ENCODE data around the gene SH2D3A.
"Not testable (repeated sequence)": the region's sequence is repeated elsewhere in the genome, so short reads cannot be mapped to it uniquely, and the experiment has no call there.

The SH2D3A gene

GRCh38 chr19:6762253-6762797, 4.9 kb downstream of the SH2D3A start:
- DNase-seq (ENCODE audit: extremely low spot score, insufficient read length, low read depth) = not testable (repeated sequence)

DNA sequence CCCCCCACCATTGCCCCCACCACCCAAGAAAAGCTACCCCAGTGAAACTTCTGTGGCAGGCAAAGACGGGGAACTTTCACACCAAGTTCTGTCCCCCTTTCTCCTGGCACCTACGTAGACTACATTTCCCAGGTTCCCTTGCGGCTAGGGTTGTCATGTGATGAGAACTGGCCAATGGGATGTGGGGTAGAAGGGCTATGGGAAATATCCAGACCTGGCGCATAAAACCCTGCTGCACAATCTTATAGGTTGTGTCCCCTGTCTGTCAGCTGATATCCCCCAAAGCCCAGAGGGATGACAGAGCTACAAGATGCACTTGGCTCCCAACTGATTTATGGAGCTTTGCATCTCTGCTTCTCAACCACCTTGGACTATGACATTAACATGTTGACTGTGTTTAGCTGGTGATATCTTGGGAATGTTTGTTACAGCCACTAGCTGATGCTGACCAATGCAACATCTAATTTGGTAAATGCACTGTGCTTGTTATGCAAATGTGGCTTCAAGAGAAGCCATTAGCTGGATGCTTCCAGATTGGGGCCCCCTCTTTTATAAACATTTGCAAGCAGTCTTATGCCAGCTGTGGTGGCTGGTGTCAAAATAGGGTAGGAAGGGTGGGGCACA, 6.1 kb downstream of the SH2D3A start:
- no peak for DNase-seq (ENCODE audit: extremely low spot score, insufficient read length, low read depth)
- FAIRE-seq = no peak

More at GRCh38 chr19:6762253-6762797, 4.9 kb downstream of the SH2D3A start:
- FAIRE-seq = not testable (repeated sequence)

GRCh38 chr19:6760606-6761005, 6.6 kb downstream of the SH2D3A start:
- DNase-seq (ENCODE audit: extremely low spot score, insufficient read length, low read depth) (no peak), FAIRE-seq (no peak)

DNA sequence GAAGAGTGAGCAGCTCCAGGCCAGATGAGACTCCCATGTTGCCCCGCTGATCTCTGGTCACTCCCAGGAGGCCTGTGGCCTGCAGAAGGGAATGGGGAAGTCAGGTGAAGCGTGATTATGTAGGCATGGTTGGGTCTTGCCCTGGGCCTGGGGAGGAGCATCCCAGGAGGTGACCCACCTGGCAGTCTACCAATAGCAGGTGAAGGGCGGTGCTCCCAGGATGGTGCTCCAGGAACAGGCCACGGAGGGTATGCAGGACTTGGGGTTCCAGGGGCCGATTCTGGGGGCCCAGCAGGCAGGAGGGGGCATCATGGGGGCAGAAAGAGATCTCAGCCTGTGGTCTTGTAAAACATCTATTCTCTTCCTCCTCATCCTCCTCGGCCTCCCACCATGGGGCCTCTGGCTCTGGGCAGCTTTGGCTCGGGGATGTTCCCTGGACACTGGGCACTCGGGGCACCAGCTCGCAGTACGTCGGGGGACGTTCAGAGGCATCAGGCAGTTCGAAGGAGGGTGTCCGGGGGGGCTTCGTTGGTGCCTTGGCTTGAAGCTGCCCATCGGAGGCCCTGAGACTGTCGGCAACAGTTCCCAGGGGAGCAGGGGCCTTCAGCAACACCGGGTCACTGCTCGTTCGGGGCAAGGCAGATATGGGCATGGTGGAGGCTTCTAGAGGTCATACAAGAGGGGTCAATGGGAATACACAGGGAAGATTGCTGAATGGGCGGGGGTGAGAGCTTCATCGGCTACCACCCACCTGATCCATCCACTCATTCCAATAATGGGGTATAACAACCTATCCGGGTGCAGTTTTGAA, 12.4 kb downstream of the SH2D3A start:
- no peak for DNase-seq (ENCODE audit: extremely low spot score, insufficient read length, low read depth)
- no peak for FAIRE-seq

DNA sequence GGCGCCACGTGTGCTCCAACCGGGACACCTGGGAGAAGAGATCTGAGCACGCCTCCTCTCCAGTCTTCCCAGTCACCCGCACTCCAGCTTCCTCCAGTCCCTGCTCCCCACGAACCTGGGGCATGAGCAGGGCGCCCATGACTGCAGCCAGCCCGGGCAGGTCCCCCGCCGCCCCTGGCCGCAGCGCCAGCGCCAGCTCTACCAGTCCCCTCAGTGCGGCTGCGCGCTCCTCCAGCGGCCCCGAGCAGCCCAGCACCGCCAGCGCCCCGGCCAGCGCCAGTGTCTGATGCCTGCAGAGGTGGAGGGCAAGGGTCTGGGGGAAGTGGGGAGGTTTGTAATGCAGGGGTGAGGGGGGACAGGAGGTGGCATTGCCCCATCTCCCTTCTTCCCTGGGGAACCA, 13.1 kb downstream of the SH2D3A start:
- FAIRE-seq (no peak), DNase-seq (ENCODE audit: extremely low spot score, insufficient read length, low read depth) (no peak)

DNA sequence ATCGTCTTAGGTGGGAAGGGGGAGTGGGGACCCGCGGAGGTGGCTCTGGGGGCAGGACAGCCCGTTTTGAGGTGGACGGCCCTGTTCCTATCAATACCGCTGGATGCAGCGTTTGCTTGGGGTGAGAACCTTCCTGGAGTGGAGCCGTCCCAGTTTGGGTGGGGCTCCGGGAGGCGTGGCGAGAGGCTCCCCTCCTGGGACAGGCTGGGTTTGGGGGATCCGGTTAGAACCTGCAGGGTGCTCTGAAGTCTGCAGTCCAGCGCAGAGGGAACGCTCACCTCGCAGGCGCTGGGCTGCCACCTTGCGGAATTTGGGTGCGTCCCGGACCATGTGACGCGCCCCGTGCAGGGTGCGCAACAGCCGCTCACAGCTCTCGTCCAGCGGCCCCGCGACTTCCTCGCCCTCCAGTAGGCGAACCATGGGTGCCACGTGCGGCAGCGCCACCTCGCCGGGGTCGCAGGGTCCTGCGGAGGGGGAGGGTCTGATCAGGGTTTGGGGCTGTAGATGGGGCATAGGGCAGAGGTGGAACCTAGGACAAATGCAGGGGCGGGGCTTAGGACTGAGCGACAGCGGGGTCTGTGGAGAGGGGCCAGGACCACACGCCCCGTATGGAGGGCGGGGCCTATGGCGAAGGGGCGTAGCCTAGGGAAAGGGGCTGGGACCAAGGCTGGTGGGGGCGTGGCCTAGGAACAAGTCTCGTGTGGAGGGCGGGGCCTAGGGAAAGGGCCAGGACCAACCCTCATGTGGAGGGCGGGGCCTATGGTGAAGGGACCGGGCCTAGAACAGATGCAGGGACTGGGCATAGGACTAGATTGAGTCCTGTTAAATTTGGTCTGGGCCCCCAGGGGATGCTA, 13.8 kb downstream of the SH2D3A start:
- peak; percentile 98 for FAIRE-seq
- DNase-seq (ENCODE audit: extremely low spot score, insufficient read length, low read depth) = peak; percentile 86

DNA sequence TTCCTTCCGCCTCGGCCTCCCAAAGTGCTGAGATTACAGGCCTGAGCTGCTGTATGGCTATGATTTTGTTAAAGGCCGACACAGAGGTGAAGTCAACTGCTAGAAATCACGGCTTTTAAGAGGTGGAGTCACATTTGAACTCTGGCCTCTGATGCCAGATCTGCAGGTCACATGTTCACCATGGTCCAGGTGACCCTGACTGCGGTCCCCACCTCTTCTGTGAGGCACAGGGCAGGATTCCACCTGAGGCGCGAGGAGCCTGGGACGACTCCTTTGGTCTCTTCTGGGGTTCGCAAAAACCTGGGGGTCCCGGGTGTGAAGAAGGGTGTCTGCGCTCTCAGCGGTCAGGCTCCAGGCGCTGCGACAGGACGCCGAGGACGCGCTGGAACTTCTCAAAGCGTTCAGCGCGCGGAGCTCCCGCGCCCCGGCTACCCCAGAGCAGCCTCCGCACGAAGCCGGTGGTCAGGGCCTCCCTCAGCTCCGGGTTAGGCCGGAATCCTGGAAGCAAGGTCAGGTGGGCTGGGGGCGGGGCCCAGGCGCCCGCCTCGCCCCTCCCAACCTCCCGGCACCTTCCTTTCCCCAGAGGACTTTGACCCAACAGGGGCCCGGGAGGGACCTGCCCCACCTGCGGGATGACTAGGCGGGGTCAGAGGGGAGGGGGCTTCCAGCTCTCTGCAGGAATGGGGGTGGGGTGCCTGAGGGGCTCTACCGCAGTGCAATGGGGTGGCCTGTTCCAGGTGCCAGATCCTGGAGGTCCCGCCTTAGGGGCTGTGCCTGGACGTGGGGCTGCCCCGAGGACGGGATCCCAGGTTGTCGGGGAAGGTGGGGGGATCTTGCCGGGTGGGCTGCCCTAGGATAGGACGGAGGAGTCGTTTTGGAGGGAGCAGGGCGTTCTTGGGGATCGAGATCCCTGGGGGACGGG, 14.7 kb downstream of the SH2D3A start:
- FAIRE-seq (peak; percentile 29), DNase-seq (ENCODE audit: extremely low spot score, insufficient read length, low read depth) (no peak)

- DNase-seq (ENCODE audit: extremely low spot score, insufficient read length, low read depth) = no peak
- no peak for FAIRE-seq
Measured at GRCh38 chr19:6751189-6751588, 16.0 kb downstream of the SH2D3A start.

DNA sequence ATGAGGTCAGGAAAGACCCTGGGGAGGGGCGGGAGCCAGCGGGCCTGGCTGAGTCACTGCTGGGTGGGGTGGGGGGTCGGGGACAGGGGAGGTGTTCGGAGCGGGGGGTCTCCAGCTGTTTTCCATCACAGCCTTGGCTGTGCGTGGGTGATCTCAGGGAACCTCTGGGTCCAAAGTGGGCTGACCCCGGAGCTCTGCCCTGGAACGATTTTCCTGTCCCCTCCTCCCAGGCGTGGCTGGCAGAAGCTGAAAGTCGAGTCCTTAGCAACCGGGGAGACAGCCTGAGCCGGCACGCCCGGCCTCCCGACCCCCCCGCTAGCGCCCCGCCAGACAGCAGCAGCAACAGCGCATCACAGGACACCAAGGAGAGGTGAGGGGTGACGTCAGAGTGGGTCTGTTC, 17.2 kb downstream of the SH2D3A start:
- FAIRE-seq (no peak), DNase-seq (ENCODE audit: extremely low spot score, insufficient read length, low read depth) (no peak)

GRCh38 chr19:6748543-6748942, 18.7 kb downstream of the SH2D3A start:
- not testable (repeated sequence) for DNase-seq (ENCODE audit: extremely low spot score, insufficient read length, low read depth); FAIRE-seq

DNA sequence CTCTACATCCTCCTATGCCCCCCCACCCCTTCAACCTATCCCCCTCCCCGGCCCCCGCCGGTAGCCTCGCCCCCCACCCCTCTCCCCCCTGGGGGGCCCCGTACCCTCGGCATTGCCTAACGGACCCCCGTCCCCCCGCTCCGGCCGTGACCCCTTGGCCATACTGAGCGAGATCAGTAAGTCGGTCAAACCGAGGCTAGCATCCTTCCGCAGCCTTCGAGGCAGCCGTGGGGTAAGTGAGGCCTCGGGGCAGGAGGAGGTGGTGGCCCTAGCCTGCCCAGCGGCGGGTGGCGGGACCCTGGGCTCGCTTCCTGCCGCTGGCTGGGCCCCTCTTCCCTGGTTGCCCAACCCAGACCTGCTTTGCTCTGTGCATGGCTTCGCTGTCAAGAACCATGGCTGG, 21.3 kb downstream of the SH2D3A start:
- DNase-seq (ENCODE audit: extremely low spot score, insufficient read length, low read depth) (no peak), FAIRE-seq (no peak)

- DNase-seq (ENCODE audit: extremely low spot score, insufficient read length, low read depth) = no peak
- FAIRE-seq = no peak
Measured at GRCh38 chr19:6744381-6745301, 22.6 kb downstream of the SH2D3A start.

- DNase-seq (ENCODE audit: extremely low spot score, insufficient read length, low read depth) (no peak), FAIRE-seq (no peak)
Measured at GRCh38 chr19:6743714-6744380, 23.4 kb downstream of the SH2D3A start.

GRCh38 chr19:6743066-6743465, 24.2 kb downstream of the SH2D3A start:
- DNase-seq (ENCODE audit: extremely low spot score, insufficient read length, low read depth) = no peak
- FAIRE-seq = no peak

GRCh38 chr19:6740589-6741343, 26.5 kb downstream of the SH2D3A start:
- FAIRE-seq (no peak), DNase-seq (ENCODE audit: extremely low spot score, insufficient read length, low read depth) (no peak)

DNA sequence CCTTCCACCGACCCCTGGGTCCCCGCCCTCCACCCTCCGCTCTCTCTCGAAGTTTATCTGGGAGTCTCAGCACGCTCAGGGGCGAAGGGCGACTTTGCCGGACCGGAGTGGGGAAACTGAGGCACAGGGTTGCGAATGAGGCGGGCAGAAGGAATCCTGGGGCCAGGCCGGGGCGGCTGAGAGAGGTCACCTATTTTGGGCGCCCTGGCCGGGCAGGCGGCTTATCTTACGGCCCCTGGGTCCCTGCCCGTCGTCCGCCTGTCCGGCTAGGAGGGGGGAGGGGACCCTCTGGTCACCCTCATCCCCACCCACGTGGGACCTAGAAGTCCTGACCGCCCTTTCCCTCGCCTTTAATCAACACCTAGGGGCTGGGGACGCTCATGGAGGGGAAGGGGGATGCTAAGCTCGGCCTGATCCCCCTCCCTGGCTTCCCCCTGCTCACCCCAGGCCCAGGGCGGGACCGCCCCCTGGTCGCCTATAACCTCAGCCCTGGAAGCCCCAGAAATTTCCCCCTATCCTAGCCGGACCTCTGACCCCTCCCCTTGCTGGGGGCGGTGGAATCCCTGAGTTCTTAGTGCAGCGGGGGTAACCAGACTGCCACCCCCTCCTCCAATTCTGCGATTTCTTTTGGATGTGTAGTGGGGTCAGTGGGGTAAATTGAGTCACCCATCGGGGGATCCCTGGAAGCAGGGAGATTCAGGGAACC, 27.2 kb downstream of the SH2D3A start:
- DNase-seq (ENCODE audit: extremely low spot score, insufficient read length, low read depth) (no peak), FAIRE-seq (no peak)

Data from GM18507 (cell line).